HCT116 (cell line): ENCODE results near the gene SUOX. TPM values are rescaled to one million over a fixed set of nuclear protein-coding genes. Genes with fewer than 3 reads are reported as not detected.

Source experiments
- ATAC-seq: fragments of 200-7000 bp; cut with Tn5 transposase; 2 replicates; pipeline ENCODE4 v1.9.1; 2020; ENCODE audit warnings: mild to moderate bottlenecking, moderate library complexity
- BruUV-seq: library from RNA; stranded (reverse); fragments of 400-500 nt; replicated peaks from 2 replicates; lab custom pipeline; 2021; lab: Mats Ljungman, UMichigan
- CTCF ChIA-PET: fragments of 300-600 bp; sonication (Branson Sonifier 250); formaldehyde crosslinking; loops from one replicate; lab custom pipeline; 2021; ENCODE audit warnings: antibody characterized with exemption; lab: Charles Lee
- POLR2A ChIA-PET: fragments of 300-600, 350-600 bp; sonication (Branson Sonifier 250); formaldehyde crosslinking; loops from one replicate; lab custom pipeline; 2021; ENCODE audit warnings: antibody characterized with exemption; lab: Charles Lee
- RAD21 ChIA-PET, 2 experiments: fragments of 300-600 bp; sonication (Branson Sonifier 250); formaldehyde crosslinking; loops; one replicate each; lab custom pipeline; 2023; ENCODE audit warnings: low total read pairs in 2 of 2; ENCODE audit not compliant: uncharacterized antibody in 2 of 2, unreplicated experiment in 2 of 2, low non-redundant PET in 1 of 2; lab: Charles Lee
- DNase-seq: peaks from one replicate; pipeline ENCODE4 v3.0.0-alpha.2; 2010; ENCODE audit warnings: low read depth, low spot score
- H2AFZ ChIP-seq: fragments of 200-600 bp; shearing (Covaris generic), sonication (generic); 2 replicates; pipeline ENCODE4 v1.6.1; 2017; ENCODE audit warnings: low read depth, mixed run types, mixed read lengths, antibody characterized with exemption, low read length; ENCODE audit not compliant: poor library complexity, severe bottlenecking
- H3K27ac ChIP-seq: 2 replicates; pipeline ENCODE4 v1.5.1; 2012; ENCODE audit warnings: low read depth, low read length
- H3K27me3 ChIP-seq: fragments of 200-600 bp; sonication (generic); 2 replicates; pipeline ENCODE4 v1.6.1; 2016; ENCODE audit warnings: mixed run types, low read length, mixed read lengths; ENCODE audit not compliant: insufficient read depth
- H3K36me3 ChIP-seq, 2 experiments: fragments of 200-500 bp in 1 of 2; fragments of 200-600 bp in 1 of 2; sonication (Bioruptor generic) in 1 of 2; sonication (generic) in 1 of 2; 2 replicates each; pipeline versions ENCODE4 v1.5.1 to v1.6.1; 2014 to 2016; ENCODE audit warnings: low read length in 2 of 2, inconsistent platforms in 1 of 2, mixed read lengths in 1 of 2, mixed run types in 1 of 2; ENCODE audit not compliant: insufficient read depth in 2 of 2, control insufficient read depth in 1 of 2
- H3K4me1 ChIP-seq, 2 experiments: fragments of 200-600 bp in 1 of 2; sonication (generic) in 1 of 2; 2 replicates each; pipeline versions ENCODE4 v1.5.1 to v1.6.1; 2012 to 2017; ENCODE audit warnings: low read length in 2 of 2, inconsistent platforms in 1 of 2, mild to moderate bottlenecking in 1 of 2, mixed read lengths in 1 of 2, mixed run types in 1 of 2, moderate library complexity in 1 of 2; ENCODE audit not compliant: insufficient read depth in 2 of 2, control insufficient read depth in 1 of 2
- H3K4me2 ChIP-seq: fragments of 200-600 bp; sonication (generic); 2 replicates; pipeline ENCODE4 v1.6.1; 2017; ENCODE audit warnings: mixed run types, low read length, mixed read lengths
- H3K4me3 ChIP-seq, 2 experiments: fragments of 200-600 bp in 1 of 2; sonication (generic) in 1 of 2; replicated peaks in 1 of 2; 2 replicates each; pipeline ENCODE4 v1.5.1; 2011 to 2016; ENCODE audit warnings: low read length in 2 of 2, control low read depth in 1 of 2, low read depth in 1 of 2, mild to moderate bottlenecking in 1 of 2, mixed read lengths in 1 of 2, mixed run types in 1 of 2
- H3K79me2 ChIP-seq: fragments of 200-600 bp; sonication (generic); 2 replicates; pipeline ENCODE4 v1.6.1; 2017; ENCODE audit warnings: mild to moderate bottlenecking, mixed run types, low read length, moderate library complexity, mixed read lengths; ENCODE audit not compliant: insufficient read depth
- H3K9ac ChIP-seq: fragments of 200-600 bp; sonication (generic); 2 replicates; pipeline ENCODE4 v1.6.1; 2016; ENCODE audit warnings: low read length, mixed read lengths
- H3K9me2 ChIP-seq: fragments of 200-600 bp; sonication (generic), shearing (Covaris generic); 2 replicates; pipeline ENCODE4 v1.6.1; 2017; ENCODE audit warnings: mixed run types, mild to moderate bottlenecking, moderate library complexity; ENCODE audit not compliant: insufficient read depth
- H3K9me3 ChIP-seq, 2 experiments: fragments of 200-500 bp in 1 of 2; fragments of 200-600 bp in 1 of 2; sonication (Bioruptor generic) in 1 of 2; sonication (generic) in 1 of 2; 2 replicates each; pipeline ENCODE4 v1.6.1; 2014 to 2017; ENCODE audit warnings: low read length in 2 of 2, mixed read lengths in 2 of 2, inconsistent platforms in 1 of 2, low read depth in 1 of 2, mild to moderate bottlenecking in 1 of 2, mixed run types in 1 of 2, moderate library complexity in 1 of 2; ENCODE audit not compliant: control insufficient read depth in 1 of 2, insufficient read depth in 1 of 2
- H4K20me1 ChIP-seq: fragments of 200-600 bp; sonication (generic), shearing (Covaris generic); 2 replicates; pipeline ENCODE4 v1.6.1; 2017; ENCODE audit warnings: mixed run types, mild to moderate bottlenecking, moderate library complexity; ENCODE audit not compliant: insufficient read depth
- ATF3 ChIP-seq: IDR thresholded peaks from 2 replicates; pipeline ENCODE4 v1.6.1; 2012
- CBX3 ChIP-seq: IDR thresholded peaks from 2 replicates; pipeline ENCODE4 v1.6.1; 2012; ENCODE audit warnings: low read depth
- CTCF ChIP-seq, 3 experiments: fragments of 200-600 bp in 1 of 3; sonication (generic) in 1 of 3; IDR thresholded peaks in 2 of 3; conservative IDR thresholded peaks in 1 of 3; 2 replicates each; pipeline ENCODE4 v1.5.1; 2012 to 2017; ENCODE audit warnings: low read depth in 2 of 3, low read length in 2 of 3, antibody characterized with exemption in 1 of 3, borderline replicate concordance in 1 of 3, control low read depth in 1 of 3, mild to moderate bottlenecking in 1 of 3, mixed read lengths in 1 of 3, mixed run types in 1 of 3, moderate library complexity in 1 of 3; ENCODE audit not compliant: insufficient read depth in 1 of 3
- EZH2 ChIP-seq: fragments of 200-600 bp; sonication (generic); IDR thresholded peaks from 2 replicates; pipeline ENCODE4 v1.6.1; 2017; ENCODE audit warnings: antibody characterized with exemption, mixed run types
- EZH2phosphoT487 ChIP-seq: fragments of 200-600 bp; IDR thresholded peaks from 2 replicates; pipeline ENCODE4 v1.6.1; 2018; ENCODE audit warnings: antibody characterized with exemption, borderline replicate concordance
- FOSL1 ChIP-seq: IDR thresholded peaks from 2 replicates; pipeline ENCODE4 v1.6.1; 2012; ENCODE audit warnings: low read depth
- JUND ChIP-seq: IDR thresholded peaks from 2 replicates; pipeline ENCODE4 v1.6.1; 2012
- SP1 ChIP-seq: IDR thresholded peaks from 2 replicates; pipeline ENCODE4 v1.6.1; 2012; ENCODE audit warnings: low read depth
- SRF ChIP-seq: IDR thresholded peaks from 2 replicates; pipeline ENCODE4 v1.6.1; 2012; ENCODE audit warnings: low read depth
- TCF7L2 ChIP-seq: IDR thresholded peaks from 2 replicates; pipeline ENCODE4 v1.7.0; 2011; ENCODE audit warnings: borderline replicate concordance, inconsistent platforms; ENCODE audit not compliant: insufficient read depth, insufficient read length; ENCODE audit errors: extremely low read depth
- ZBTB33 ChIP-seq: IDR thresholded peaks from 2 replicates; pipeline ENCODE4 v1.6.1; 2011; ENCODE audit warnings: mild to moderate bottlenecking, low read length, moderate library complexity; ENCODE audit not compliant: insufficient replicate concordance; ENCODE audit errors: extremely low read depth
- ZFX ChIP-seq: fragments of 450-650 bp; IDR thresholded peaks from 2 replicates; pipeline ENCODE4 v1.6.1; 2017
- intact Hi-C: fragments of 100-400 bp; cut with micrococcal nuclease; formaldehyde crosslinking; loops from 2 replicates; pipeline ENCODE4 v1.10.0; 2022
- total RNA-seq: library from RNA; stranded (reverse); gene quantifications from one replicate; pipeline ENCODE4 v1.2.1, GENCODE V29; 2021; ENCODE audit not compliant: unreplicated experiment

The SUOX gene
- total RNA-seq, 1 experiment from 2014 or later: 18.0 TPM

- Histone ChIP-seq H3K9me3 (no peaks in the 10 kb centered on the region), H3K4me1 (peaks cover 12 to 16% of the 10 kb centered on the region in 2 experiments), H3K27me3 (no peaks in the 10 kb centered on the region), H3K4me2 (no peak overlapping the region), H3K9me2 (no peaks in the 10 kb centered on the region), H3K9ac (no peak overlapping the region), H4K20me1 (no peaks in the 10 kb centered on the region), H3K36me3 (peaks cover 0 to 13% of the 10 kb centered on the region in 2 experiments; a peak in 3 of 4 replicates), H3K27ac (no peak overlapping the region), H3K4me3 (no peak overlapping the region), H2AFZ (no peak overlapping the region), H3K79me2 (0 out of 2 replicates have a peak, but pooled peaks cover 3% of the 10 kb centered on the region)
- DNase-seq: no peak
- ChIA-PET POLR2A (interaction anchor here (0.9 to 1.9 kb wide), 3 partner anchors 9 to 133 kb away, joined by 3 to 11 read pairs (median 3); partner anchors contain the start of genes RAB5B and ZC3H10), CTCF (interaction anchor here (0.6 to 2.7 kb wide), 4 partner anchors 11 to 1649 kb away, joined by 3 to 17 read pairs (median 8); partner anchors contain the start of gene SUOX), RAD21 (no interaction called here)
- intact Hi-C loops: no loop called here
- no peak for TF ChIP-seq FOSL1
- no peak for TF ChIP-seq SRF
- no TSS peak for BruUV-seq
- no peak for ATAC-seq
Measured at GRCh38 chr12:55984861-55985260, 12.2 kb upstream of the SUOX start.

GRCh38 chr12:55985341-55985740 lies 11.7 kb upstream of the SUOX start:
- Histone ChIP-seq H3K36me3 (peaks cover 0 to 14% of the 10 kb centered on the region in 2 experiments; a peak in 3 of 4 replicates), H3K4me3 (no peak overlapping the region), H3K9me2 (no peaks in the 10 kb centered on the region), H4K20me1 (no peaks in the 10 kb centered on the region), H3K27ac (no peak overlapping the region), H3K4me2 (no peak overlapping the region), H3K27me3 (no peaks in the 10 kb centered on the region), H3K9ac (no peak overlapping the region), H3K9me3 (no peaks in the 10 kb centered on the region), H3K79me2 (0 out of 2 replicates have a peak, but pooled peaks cover 3% of the 10 kb centered on the region), H2AFZ (no peak overlapping the region), H3K4me1 (peaks cover 12 to 16% of the 10 kb centered on the region in 2 experiments)
- ChIA-PET CTCF (interaction anchor here (1.1 to 2.7 kb wide), 3 partner anchors 11 to 248 kb away, joined by 3 to 17 read pairs (median 14); partner anchors contain the start of gene SUOX), RAD21 (no interaction called here), POLR2A (interaction anchor here (0.9 to 1.9 kb wide), 3 partner anchors 9 to 133 kb away, joined by 3 to 11 read pairs (median 3); partner anchors contain the start of genes RAB5B and ZC3H10)
- intact Hi-C loops: no loop called here
- no peak for ATAC-seq
- DNase-seq: no peak
- no TSS peak for BruUV-seq
- TF ChIP-seq TCF7L2: no peak
- TF ChIP-seq ZFX: no peak
- no peak for TF ChIP-seq ZBTB33
- no peak for TF ChIP-seq EZH2
- no peak for TF ChIP-seq CBX3
- no peak for TF ChIP-seq CTCF (IDR thresholded peaks at IDR 0.05 in 2 of 3, conservative IDR thresholded peaks at IDR 0.05 in 1 of 3; ENCODE audit: borderline replicate concordance in 1 of 3, insufficient read depth in 1 of 3, low read depth in 2 of 3, low read length in 2 of 3)
- TF ChIP-seq JUND: no peak
- no peak for TF ChIP-seq SP1
- TF ChIP-seq ATF3: no peak
- no peak for TF ChIP-seq EZH2phosphoT487
